ENCODE results near the gene ISCU. TPM values are rescaled to one million over a fixed set of nuclear protein-coding genes. Genes with fewer than 3 reads are reported as not detected.
"Not testable (repeated sequence)": the region's sequence is repeated elsewhere in the genome, so short reads cannot be mapped to it uniquely, and the experiment has no call there.

Gene ISCU
- polyA plus RNA-seq, 1 donor: 98.7 TPM

DNA sequence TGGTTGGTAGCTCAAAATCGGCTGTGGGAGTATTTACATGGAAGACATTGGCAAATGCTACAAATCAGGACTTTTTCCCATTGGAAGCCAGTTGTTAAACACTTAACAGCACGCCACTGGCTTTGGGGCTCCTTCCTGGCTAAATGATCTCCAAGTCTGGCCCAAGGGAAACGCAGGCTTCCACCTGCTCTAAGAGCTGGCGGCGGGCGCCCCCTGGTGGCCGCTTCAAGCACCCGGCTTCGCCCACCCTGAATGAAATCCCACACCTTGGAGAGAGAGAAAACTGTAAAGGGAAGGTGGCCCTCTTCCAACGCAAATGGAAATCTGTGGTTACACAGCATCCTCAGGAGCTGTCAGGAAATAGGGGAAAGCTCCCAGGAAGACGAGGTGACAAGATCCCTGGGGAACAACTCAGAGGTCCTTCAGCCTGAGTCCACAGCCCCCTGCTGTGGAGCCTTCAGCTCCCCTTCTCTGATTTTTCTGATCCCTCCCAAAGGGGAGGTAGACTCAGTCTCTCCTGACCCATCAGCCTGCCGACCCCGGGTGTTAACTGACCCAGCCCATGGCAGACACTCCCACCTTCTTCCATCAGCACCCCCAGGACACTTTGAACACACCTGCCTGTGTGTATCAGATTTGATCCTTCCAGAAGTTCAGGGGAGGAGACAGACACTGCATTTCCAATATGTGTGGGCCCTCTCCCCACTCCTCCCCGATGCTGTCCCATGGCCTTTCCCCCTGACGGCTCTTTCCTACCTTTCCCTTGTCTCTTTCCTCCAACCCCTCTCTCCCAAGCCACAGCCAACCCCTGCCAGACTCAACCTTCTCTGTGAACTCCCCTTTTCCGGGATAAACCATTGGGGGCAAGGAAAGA is 55.9 kb downstream of the ISCU start:
- DNase-seq (ENCODE audit: low read depth): no peak

DNA sequence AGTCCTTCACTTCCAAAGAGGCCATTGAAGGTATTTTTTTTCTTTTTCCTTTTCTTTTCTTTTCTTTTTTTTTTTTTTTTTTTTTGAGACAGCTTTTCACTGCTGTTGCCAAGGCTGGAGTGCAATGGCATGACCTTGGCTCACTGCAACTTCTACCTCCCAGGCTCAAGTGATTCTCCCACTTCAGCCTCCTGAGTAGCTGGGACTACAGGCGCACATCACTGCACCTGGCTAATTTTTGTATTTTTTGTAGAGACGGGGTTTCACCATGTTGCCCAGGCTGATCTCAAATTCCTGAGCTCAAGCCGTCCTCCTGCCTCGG is 56.5 kb downstream of the ISCU start:
- not testable (repeated sequence) for DNase-seq (ENCODE audit: low read depth)

Other genes with a start within 250 kb of the ISCU start
- 2.6 TPM for gene CMKLR1, start 223.3 kb upstream of the ISCU start, polyA plus RNA-seq (ENCODE audit: insufficient read length)
- gene FICD, start 47.3 kb upstream of the ISCU start, polyA plus RNA-seq (ENCODE audit: insufficient read length): 1.9 TPM
- gene SART3, start 1.4 kb upstream of the ISCU start, polyA plus RNA-seq (ENCODE audit: insufficient read length): 31.9 TPM
- 30.2 TPM for gene TMEM119, start 35.5 kb downstream of the ISCU start, polyA plus RNA-seq (ENCODE audit: insufficient read length)
- gene SELPLG, start 71.3 kb downstream of the ISCU start, polyA plus RNA-seq (ENCODE audit: insufficient read length): 3.8 TPM
- gene CORO1C, start 168.9 kb downstream of the ISCU start, polyA plus RNA-seq (ENCODE audit: insufficient read length): 71.6 TPM

All from forelimb muscle (tissue), 1 donor.